Sigmoid colon (tissue), 4 donors: ENCODE measurements around the gene PITHD1.

Experiments used
- POLR2A ChIP-seq, 2 donors: fragments of 450-650 bp; IDR thresholded peaks; one replicate each; pipeline ENCODE4 v1.6.1; 2016; ENCODE audit warnings: antibody characterized with exemption in 2 of 2, mild to moderate bottlenecking in 2 of 2, moderate library complexity in 2 of 2
- POLR2AphosphoS5 ChIP-seq, 4 donors: sonication (generic); formaldehyde crosslinking; IDR thresholded peaks; one replicate each; pipeline ENCODE4 v1.6.1; 2017; ENCODE audit warnings: antibody characterized with exemption in 4 of 4
- TF ChIP-seq, protein P1 (sequence below), 4 experiments: fragments of 450-650 bp in 3 of 4; fragments of 200-600 bp in 1 of 4; IDR thresholded peaks; one replicate each; pipeline ENCODE4 v1.5.1; 2016 to 2019; ENCODE audit warnings: antibody characterized with exemption in 4 of 4, mild to moderate bottlenecking in 3 of 4, moderate library complexity in 2 of 4

DNA sequence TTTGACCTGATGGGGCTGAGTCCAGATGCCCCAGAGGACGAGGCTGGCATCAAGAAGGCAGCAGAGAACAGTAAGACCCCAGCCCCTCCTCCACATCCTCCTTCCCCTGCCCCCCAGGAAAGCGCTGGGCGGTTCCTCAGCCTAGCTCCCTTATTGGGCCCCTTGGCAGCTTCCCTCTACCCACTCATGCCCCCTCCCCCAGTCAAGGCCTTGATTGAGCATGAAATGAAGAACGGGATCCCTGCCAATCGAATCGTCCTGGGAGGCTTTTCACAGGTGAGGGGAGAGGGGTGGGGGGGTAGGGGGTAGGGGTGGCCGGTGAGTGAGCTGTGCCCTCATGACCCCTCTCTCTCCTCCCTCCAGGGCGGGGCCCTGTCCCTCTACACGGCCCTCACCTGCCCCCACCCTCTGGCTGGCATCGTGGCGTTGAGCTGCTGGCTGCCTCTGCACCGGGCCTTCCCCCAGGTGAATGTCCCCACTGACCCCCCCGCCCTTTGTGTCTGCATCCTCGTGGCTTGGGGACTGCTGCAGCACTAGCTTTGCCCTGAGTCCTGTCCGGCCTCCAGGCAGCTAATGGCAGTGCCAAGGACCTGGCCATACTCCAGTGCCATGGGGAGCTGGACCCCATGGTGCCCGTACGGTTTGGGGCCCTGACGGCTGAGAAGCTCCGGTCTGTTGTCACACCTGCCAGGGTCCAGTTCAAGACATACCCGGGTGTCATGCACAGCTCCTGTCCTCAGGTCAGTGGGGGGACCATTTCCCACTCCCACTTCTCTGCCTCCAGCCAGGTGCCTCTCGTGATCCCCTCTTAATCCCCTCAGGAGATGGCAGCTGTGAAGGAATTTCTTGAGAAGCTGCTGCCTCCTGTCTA is 15.9 kb downstream of the PITHD1 start:
- TF ChIP-seq POLR2AphosphoS5 (IDR thresholded peaks at IDR 0.05) = no peak
- TF ChIP-seq, protein P1, sequence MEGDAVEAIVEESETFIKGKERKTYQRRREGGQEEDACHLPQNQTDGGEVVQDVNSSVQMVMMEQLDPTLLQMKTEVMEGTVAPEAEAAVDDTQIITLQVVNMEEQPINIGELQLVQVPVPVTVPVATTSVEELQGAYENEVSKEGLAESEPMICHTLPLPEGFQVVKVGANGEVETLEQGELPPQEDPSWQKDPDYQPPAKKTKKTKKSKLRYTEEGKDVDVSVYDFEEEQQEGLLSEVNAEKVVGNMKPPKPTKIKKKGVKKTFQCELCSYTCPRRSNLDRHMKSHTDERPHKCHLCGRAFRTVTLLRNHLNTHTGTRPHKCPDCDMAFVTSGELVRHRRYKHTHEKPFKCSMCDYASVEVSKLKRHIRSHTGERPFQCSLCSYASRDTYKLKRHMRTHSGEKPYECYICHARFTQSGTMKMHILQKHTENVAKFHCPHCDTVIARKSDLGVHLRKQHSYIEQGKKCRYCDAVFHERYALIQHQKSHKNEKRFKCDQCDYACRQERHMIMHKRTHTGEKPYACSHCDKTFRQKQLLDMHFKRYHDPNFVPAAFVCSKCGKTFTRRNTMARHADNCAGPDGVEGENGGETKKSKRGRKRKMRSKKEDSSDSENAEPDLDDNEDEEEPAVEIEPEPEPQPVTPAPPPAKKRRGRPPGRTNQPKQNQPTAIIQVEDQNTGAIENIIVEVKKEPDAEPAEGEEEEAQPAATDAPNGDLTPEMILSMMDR (IDR thresholded peaks at IDR 0.05) = no peak
- no peak for TF ChIP-seq POLR2A (IDR thresholded peaks at IDR 0.05)
